ENCODE measurements around the gene OOEP. TPM values are rescaled to one million over a fixed set of nuclear protein-coding genes. Genes with fewer than 3 reads are reported as not detected.

The OOEP gene
- total and polyA plus RNA-seq, 2 of the 4 experiments (the other 2 are of a cell fraction): not detected

DNA sequence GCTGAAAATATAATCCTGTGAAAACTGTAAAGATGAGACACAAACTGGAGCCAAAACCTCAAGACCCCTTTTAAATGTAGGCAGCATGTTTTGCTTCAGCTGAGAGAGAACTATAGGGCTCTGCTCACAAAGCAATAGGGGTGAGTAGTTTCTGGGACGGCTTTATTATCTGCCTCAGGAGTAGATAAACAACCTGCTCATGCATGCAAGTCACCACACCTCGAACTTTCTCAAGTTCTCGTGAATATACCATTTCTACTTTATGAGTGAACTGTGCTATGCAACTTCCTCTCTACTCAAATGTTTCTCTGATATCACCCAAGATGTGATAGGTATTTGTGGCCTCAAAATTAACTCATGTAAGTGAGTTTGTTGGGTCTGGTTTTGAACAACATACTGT is 7.5 kb upstream of the OOEP start:
- ChIA-PET CTCF (interaction anchor here (0.7 kb wide), 1 partner anchor 10 kb away, joined by 5 read pairs; no protein-coding TSS in a partner anchor), POLR2A (ENCODE audit: unreplicated experiment) (no interaction called here)
- Histone ChIP-seq H3K4me1 (ENCODE audit: control insufficient read depth, insufficient read depth, low read length) (no peaks in the 10 kb centered on the region), H3K79me1 (ENCODE audit: low read depth in 1 of 2, low read length in 2 of 2) (no peaks in the 10 kb centered on the region), H3K18ac (ENCODE audit: low read depth, low read length) (no peak overlapping the region), H2AK5ac (ENCODE audit: low read depth, low read length) (no peak overlapping the region), H2BK5ac (ENCODE audit: low read depth, low read length, poor library complexity, severe bottlenecking) (no peak overlapping the region), H3K23ac (ENCODE audit: low read depth, low read length) (no peak overlapping the region), H3K27me3 (ENCODE audit: control insufficient read depth, insufficient read depth, low read length) (no peaks in the 10 kb centered on the region), H3K56ac (ENCODE audit: extremely low read depth, insufficient read depth, low read length) (no peak overlapping the region), H3K27ac (ENCODE audit: insufficient read depth, low read length) (no peak overlapping the region), H3K4me3 (ENCODE audit: insufficient read depth, low read depth, low read length) (no peak overlapping the region), H2BK15ac (ENCODE audit: low read depth, low read length) (no peak overlapping the region), H3K9me1 (ENCODE audit: insufficient read depth, low read length) (no peaks in the 10 kb centered on the region), H3K9ac (ENCODE audit: low read depth, low read length) (no peak overlapping the region), H2BK20ac (ENCODE audit: low read depth, low read length) (no peak overlapping the region), H3K36me3 (ENCODE audit: control insufficient read depth, insufficient read depth, low read length) (no peaks in the 10 kb centered on the region), H2AFZ (replicated peaks; ENCODE audit: low read length, poor library complexity) (no peak overlapping the region), H4K5ac (ENCODE audit: low read depth, low read length) (no peak overlapping the region), H2BK120ac (ENCODE audit: low read depth, low read length) (no peak overlapping the region), H2AK9ac (replicated peaks; ENCODE audit: low read depth, low read length, poor library complexity) (no peak overlapping the region), H3K4ac (ENCODE audit: low read depth, low read length) (no peak overlapping the region), H4K20me1 (ENCODE audit: insufficient read depth, low read length) (no peaks in the 10 kb centered on the region), H3K9me3 (ENCODE audit: control insufficient read depth, insufficient read depth, low read length) (peaks cover 4% of the 10 kb centered on the region), H3K4me2 (ENCODE audit: low read depth, low read length) (no peak overlapping the region), H3K14ac (replicated peaks; ENCODE audit: low read depth, low read length) (no peak overlapping the region), H4K8ac (ENCODE audit: low read depth in 2 of 2, low read length in 2 of 2) (no peak overlapping the region), H4K91ac (ENCODE audit: insufficient read depth, low read depth, low read length) (no peak overlapping the region)
- intact Hi-C loops (cut with micrococcal nuclease): no loop called here
- DNase-seq (no peak), ATAC-seq (ENCODE audit: low read depth) (no peak)
- WGBS, 2 experiments (ENCODE audit: extremely low coverage in 2 of 2, insufficient read length in 1 of 2): no CpG with 5 or more reads among the region's 3 CpGs
- TF ChIP-seq, protein P1, sequence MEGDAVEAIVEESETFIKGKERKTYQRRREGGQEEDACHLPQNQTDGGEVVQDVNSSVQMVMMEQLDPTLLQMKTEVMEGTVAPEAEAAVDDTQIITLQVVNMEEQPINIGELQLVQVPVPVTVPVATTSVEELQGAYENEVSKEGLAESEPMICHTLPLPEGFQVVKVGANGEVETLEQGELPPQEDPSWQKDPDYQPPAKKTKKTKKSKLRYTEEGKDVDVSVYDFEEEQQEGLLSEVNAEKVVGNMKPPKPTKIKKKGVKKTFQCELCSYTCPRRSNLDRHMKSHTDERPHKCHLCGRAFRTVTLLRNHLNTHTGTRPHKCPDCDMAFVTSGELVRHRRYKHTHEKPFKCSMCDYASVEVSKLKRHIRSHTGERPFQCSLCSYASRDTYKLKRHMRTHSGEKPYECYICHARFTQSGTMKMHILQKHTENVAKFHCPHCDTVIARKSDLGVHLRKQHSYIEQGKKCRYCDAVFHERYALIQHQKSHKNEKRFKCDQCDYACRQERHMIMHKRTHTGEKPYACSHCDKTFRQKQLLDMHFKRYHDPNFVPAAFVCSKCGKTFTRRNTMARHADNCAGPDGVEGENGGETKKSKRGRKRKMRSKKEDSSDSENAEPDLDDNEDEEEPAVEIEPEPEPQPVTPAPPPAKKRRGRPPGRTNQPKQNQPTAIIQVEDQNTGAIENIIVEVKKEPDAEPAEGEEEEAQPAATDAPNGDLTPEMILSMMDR (conservative IDR thresholded peaks at IDR 0.05; ENCODE audit: low read depth, low read length): no peak
- TF ChIP-seq MXI1 (IDR thresholded peaks at IDR 0.05; ENCODE audit: borderline replicate concordance, low read depth, low read length) (no peak), RFX5 (IDR thresholded peaks at IDR 0.05; ENCODE audit: low read depth, low read length) (no peak), CHD1 (IDR thresholded peaks at IDR 0.05; ENCODE audit: low read depth, low read length) (no peak), POLR2A (IDR thresholded peaks at IDR 0.05; ENCODE audit: low read depth, low read length) (no peak), RCOR1 (IDR thresholded peaks at IDR 0.05; ENCODE audit: insufficient replicate concordance, low read length) (no peak)
- TF ChIP-seq, protein P2, sequence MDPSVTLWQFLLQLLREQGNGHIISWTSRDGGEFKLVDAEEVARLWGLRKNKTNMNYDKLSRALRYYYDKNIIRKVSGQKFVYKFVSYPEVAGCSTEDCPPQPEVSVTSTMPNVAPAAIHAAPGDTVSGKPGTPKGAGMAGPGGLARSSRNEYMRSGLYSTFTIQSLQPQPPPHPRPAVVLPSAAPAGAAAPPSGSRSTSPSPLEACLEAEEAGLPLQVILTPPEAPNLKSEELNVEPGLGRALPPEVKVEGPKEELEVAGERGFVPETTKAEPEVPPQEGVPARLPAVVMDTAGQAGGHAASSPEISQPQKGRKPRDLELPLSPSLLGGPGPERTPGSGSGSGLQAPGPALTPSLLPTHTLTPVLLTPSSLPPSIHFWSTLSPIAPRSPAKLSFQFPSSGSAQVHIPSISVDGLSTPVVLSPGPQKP (IDR thresholded peaks at IDR 0.05; ENCODE audit: borderline replicate concordance, low read depth, low read length): no peak
- TF ChIP-seq, protein P3, sequence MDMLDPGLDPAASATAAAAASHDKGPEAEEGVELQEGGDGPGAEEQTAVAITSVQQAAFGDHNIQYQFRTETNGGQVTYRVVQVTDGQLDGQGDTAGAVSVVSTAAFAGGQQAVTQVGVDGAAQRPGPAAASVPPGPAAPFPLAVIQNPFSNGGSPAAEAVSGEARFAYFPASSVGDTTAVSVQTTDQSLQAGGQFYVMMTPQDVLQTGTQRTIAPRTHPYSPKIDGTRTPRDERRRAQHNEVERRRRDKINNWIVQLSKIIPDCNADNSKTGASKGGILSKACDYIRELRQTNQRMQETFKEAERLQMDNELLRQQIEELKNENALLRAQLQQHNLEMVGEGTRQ (IDR thresholded peaks at IDR 0.05; ENCODE audit: low read depth, low read length): no peak
- dilution Hi-C loops (cut with HindIII; ENCODE audit: low sequenced_read_pairs, unreplicated experiment): no loop called here
- in situ Hi-C loops (cut with MboI; ENCODE audit: low sequenced_read_pairs): no loop called here
- no TSS peak for BruUV-seq (replicated peaks)
